ENCODE measurements around the gene ZSCAN2.

The ZSCAN2 gene

GRCh38 chr15:84598993-84599392 is 1.8 kb upstream of the ZSCAN2 start:
- peak; percentile 72 for DNase-seq (ENCODE audit: low spot score)

- DNase-seq (ENCODE audit: low spot score): no peak
These were observed 903 bp upstream of the ZSCAN2 start for GRCh38 chr15:84599906-84600305.

DNA sequence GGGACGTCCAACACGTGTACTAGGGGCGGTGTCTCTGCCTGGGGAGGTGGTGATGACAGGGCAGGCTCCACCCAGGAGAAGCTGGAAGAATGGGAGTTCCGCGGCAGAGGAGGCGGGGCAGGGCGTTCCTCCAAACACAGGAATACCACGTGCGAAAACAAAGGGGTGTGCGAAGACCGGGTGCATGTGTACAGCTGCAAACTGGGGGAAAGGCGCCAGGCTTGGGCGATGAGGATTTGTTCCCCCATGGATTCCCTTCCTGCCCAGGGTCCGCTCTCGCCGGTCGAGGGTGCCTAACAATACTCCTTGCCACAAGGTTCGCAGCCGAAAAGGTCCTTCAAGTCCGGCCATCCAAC is 500 bp upstream of the ZSCAN2 start:
- peak; percentile 75 for DNase-seq (ENCODE audit: low spot score)

- DNase-seq (ENCODE audit: low spot score): no peak
These were observed 688 bp downstream of the ZSCAN2 start for GRCh38 chr15:84601555-84601838.

DNA sequence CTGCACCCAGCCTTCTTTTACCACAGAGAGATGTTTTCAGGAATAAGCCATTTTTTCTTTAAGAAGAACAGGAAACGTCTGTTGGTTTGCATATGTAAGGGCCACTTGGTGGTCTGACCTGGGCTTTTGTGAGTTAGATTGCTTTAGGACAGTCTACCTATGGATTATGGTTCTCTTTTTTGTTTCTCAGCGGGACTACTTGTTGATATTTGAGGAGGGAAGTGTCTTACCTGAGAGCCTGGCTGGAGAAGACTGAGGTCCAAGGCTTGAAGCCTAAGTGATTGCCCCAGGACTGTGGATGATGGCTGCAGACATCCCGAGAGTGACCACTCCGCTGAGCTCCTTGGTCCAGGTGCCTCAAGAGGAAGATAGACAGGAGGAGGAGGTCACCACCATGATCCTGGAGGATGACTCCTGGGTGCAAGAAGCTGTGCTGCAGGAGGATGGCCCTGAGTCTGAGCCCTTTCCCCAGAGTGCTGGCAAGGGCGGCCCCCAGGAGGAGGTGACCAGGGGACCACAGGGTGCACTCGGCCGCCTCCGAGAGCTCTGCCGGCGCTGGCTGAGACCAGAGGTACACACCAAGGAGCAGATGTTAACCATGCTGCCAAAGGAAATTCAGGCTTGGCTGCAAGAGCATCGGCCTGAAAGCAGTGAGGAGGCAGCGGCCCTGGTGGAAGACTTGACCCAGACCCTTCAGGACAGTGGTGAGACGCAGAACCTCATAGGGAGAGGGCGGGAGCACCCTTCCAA is 3.0 kb downstream of the ZSCAN2 start:
- DNase-seq (ENCODE audit: low spot score): no peak

GRCh38 chr15:84604826-84605553 is 4.2 kb downstream of the ZSCAN2 start:
- DNase-seq (ENCODE audit: low spot score): peak; percentile 34

DNA sequence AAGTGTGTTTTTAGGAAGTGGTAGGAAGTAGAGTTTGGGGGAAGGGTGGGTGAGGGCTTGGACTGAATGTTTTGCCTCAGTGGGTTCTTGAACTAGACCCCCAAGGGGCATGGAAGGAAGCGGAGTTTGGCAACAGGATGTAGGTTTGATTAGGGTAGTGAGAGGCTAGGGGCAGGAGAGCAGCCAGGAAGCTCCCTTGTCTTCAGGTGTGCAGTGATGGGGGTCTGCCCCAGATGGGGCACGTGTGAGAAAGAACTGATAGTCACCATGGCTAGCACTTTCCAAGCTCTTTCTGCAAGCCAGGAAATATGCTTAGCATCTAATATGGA is 4.7 kb downstream of the ZSCAN2 start:
- DNase-seq (ENCODE audit: low spot score): no peak

DNA sequence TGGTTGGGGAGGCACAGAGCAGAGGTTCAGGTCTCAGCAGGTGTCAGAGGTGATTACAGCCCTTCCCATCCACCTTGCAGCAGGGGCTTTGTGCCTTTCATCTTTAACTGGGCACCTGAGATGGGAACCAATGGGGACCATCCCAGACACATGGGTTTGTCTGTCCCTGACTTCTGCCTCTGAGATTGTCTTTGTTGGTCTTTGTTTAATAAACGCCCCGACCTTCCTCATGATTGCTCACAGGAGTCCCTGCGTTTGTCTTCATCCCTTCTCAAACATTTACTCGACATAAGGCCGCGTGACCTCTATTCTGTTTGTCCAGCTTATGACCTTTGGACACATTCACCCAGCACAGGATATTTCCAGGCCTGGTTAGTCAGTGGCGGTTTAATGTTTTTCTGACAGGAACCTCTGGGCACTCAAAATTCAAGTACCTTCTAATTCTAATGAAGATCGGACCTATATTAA is 5.9 kb downstream of the ZSCAN2 start:
- no peak for DNase-seq (ENCODE audit: low spot score)

- DNase-seq (ENCODE audit: low spot score): no peak
These were observed 8.0 kb downstream of the ZSCAN2 start for GRCh38 chr15:84608707-84609284.

DNA sequence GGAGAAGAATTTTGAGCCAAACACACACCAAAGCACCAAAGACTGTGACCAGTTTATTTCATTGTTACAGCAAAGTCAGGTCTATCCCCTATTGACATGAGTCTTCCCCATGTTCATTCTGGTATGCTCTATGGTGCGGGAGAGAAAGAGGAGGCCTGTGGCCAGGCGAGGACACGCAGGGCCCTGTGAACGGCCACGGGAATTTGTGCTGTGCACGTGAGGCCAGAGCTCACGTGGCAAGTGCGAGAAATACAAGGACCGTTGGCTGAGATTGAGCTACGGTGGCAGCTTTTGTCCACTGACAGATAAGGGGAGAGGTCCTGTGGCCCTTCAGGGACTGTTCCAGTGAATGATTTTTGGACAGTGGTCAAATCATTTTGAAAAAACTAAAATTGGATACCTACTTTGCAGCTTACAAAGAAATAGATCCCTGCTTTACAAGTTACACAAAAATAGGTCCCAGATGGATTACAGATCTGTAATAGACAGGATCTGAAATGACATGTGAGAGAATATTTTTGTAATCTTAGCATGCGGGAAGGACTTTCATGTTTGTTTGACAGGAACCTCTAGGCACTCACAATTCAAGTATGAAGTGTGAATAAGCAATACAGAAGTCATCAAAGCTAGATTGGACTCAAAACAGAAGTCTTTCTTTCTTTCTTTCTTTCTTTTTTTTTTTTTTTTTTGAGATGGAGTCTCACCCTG is 9.2 kb downstream of the ZSCAN2 start:
- DNase-seq (ENCODE audit: low spot score): no peak

DNA sequence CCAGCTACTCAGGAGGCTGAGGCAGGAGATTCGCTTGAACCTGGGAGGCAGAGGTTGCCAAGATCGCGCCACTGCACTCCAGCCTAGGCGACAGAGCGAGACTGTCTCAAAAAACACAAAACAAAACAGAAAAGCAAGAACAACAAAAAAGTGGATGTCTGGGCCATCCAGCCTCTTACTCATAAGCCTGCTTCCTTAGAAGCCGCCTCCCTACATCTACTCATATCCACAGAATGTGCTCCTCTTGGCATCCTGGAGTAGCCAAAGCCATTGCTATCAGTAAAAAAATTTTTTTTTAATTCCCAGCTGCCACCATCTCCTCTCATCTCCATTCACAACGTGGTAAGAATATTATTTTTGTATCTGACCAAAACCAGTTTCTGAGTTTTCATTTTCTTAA is 10.8 kb downstream of the ZSCAN2 start:
- DNase-seq (ENCODE audit: low spot score): no peak

GRCh38 chr15:84616235-84616634 is 15.4 kb downstream of the ZSCAN2 start:
- DNase-seq (ENCODE audit: low spot score): no peak

DNA sequence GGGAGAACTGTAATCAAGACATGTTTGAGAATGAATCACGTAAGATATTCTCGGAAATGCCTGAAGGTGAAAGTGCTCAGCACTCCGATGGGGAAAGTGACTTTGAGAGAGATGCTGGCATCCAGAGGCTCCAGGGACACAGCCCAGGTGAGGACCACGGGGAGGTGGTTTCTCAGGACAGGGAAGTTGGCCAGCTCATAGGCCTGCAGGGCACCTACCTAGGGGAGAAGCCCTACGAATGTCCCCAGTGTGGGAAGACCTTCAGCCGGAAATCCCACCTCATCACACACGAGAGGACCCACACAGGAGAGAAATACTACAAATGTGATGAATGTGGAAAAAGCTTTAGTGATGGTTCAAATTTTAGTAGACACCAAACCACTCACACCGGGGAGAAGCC is 19.8 kb downstream of the ZSCAN2 start:
- DNase-seq (ENCODE audit: low spot score): no peak

DNA sequence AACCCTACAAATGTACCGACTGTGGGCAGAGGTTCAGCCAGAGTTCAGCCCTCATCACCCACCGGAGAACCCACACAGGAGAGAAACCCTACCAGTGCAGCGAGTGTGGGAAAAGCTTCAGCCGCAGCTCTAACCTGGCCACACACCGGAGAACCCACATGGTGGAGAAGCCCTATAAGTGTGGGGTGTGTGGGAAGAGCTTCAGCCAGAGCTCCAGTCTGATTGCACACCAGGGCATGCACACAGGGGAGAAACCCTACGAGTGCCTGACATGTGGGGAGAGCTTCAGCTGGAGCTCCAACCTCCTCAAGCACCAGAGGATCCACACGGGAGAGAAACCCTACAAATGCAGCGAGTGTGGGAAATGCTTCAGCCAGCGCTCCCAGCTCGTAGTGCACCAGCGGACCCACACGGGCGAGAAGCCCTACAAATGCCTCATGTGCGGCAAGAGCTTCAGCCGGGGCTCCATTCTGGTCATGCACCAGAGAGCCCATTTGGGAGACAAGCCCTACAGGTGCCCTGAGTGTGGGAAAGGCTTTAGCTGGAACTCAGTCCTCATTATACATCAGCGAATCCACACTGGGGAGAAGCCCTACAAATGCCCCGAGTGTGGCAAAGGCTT is 20.7 kb downstream of the ZSCAN2 start:
- DNase-seq (ENCODE audit: low spot score): no peak

DNA sequence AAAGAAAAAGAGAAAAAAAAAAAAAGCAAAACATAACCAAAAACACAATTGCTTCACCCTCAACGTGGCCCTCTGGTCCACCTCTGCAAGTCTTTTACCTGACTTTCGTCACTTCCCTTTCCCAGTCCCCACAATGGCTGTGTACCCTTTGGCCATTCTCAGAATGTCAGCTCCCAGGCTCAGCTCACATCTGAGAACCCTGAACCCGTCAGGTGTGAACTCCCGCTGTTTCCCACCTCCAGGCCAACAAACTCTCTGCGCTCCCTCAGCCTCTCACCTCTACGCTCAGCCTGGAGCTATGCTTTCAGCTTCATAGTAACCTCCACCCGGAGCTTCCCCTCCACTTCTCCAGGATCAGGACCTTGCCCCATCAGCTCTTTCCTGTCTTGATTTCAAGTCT is 23.6 kb downstream of the ZSCAN2 start:
- DNase-seq (ENCODE audit: low spot score): no peak

- DNase-seq (ENCODE audit: low spot score): no peak
These were observed 24.3 kb downstream of the ZSCAN2 start for GRCh38 chr15:84625123-84625522.

- no peak for DNase-seq (ENCODE audit: low spot score)
These were observed 28.2 kb downstream of the ZSCAN2 start for GRCh38 chr15:84629033-84629432.

DNA sequence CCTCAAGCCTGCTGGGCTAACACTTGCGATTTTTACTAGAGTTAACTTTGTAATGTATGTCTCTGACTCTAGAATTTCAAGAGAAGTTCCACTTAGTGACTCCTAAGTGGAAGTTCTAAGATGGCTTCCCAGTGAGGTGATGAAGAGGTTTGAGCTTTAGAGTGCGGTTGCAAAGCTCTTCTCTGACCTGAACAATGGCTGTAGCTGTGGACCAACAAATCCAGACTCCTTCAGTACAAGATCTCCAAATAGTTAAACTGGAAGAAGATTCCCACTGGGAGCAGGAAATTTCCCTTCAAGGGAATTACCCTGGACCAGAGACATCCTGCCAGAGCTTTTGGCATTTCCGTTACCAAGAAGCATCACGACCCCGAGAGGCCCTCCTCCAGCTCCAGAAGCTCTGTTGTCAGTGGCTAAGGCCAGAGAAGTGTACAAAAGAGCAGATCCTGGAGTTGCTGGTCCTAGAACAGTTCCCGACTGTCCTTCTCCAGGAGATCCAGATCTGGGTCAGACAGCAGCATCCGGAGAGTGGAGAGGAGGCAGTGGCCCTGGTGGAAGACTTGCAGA is 31.0 kb downstream of the ZSCAN2 start:
- DNase-seq (ENCODE audit: low spot score): no peak

DNA sequence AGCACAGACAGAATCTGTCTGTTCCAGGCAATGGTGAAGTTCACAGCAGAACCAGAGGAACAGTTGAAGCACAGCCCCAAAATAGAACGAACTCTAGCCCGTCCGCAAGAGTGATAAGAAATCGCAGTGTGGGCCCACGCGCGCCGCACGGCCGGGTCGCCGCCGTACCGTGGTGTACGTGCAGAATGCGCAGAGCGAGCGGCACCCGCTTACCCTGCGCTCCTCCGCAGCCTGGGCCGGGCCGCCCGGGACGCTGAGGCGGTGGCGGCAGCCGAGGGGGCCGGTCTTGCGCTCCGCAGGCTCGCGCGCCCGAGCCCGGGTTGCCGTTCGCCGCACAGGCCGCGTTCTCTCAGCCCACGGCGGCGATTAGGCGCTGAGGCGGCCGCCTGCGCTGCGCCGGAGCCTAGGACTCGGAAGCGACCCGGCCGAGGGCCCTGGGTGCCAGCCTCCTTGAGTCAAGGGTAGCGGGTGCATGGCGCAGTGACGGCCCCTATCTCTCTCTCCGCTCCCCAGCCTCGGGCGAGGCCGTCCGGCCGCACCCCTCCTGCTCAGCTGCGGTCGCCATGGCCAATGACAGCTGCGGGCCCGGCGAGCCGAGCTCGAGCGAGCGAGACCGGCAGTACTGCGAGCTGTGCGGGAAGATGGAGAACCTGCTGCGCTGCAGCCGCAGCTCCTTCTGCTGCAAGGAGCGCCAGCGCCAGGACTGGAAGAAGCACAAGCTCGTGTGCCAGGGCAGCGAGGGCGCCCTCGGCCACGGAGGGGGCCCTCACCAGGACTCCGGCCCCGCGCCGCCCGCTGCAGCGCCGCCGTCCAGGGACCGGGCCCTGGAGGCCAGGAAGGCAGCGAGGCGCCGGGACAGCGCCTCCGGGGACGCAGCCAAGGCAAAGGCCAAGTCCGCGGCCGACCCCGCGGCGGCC is 32.8 kb downstream of the ZSCAN2 start:
- DNase-seq (ENCODE audit: low spot score): peak; percentile 66

DNA sequence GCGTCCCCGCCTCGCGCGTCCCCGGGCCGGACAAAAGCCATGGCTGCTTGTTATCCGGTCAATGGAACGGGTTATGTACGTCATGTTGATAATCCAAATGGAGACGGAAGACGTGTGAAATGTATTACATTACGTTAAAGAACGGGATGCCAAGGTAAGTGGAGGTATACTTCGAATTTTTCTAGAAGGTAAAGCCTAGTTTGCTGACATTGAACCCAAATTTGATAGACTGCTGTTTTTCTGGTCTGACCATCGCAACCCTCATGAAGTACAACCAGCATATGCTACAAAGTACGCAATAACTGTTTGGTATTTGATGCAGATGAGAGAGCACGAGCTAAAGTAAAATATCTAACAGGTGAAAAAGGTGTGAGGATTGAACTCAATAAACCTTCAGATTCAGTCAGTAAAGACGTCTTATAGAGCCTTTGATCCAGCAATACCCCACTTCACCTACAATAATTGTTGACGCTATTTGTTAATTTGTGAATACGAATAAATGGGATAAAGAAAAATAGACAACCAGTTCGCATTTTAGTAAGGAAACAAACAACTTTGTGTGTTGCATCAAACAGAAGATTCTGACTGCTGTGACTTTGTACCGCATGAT is 33.5 kb downstream of the ZSCAN2 start:
- DNase-seq (ENCODE audit: low spot score): no peak

- peak; percentile 59 for DNase-seq (ENCODE audit: low spot score)
These were observed 37.3 kb downstream of the ZSCAN2 start for GRCh38 chr15:84638103-84638502.

Measured in Ammon's horn (tissue), 1 donor.